K562 (cell line): ENCODE data around the gene ZSWIM4. TPM values are rescaled to one million over a fixed set of nuclear protein-coding genes. Genes with fewer than 3 reads are reported as not detected.

ENCODE experiments used
- ATAC-seq: fragments of 200-7000 bp; cut with Tn5 transposase; 3 replicates; pipeline ENCODE4 v1.9.1; 2020; ENCODE audit warnings: moderate library complexity
- BruUV-seq: library from RNA; stranded (reverse); fragments of 400-500 nt; replicated peaks from 2 replicates; lab custom pipeline; 2021; lab: Mats Ljungman, UMichigan
- CTCF ChIA-PET: fragments of 300-600 bp; formaldehyde crosslinking; extraction: SDS; loops from one replicate; lab custom pipeline; 2021; ENCODE audit warnings: low intra/inter-chr PET ratio; lab: Yijun Ruan, JAX
- POLR2A ChIA-PET: fragments of 300-600, 350-650 bp; sonication (Branson Sonifier 250); formaldehyde crosslinking; extraction: SDS; loops from one replicate; lab custom pipeline; 2021; ENCODE audit warnings: antibody characterized with exemption, inconsistent platforms; lab: Yijun Ruan, JAX
- DNase-seq, 4 experiments: peaks; one replicate each; pipeline versions ENCODE4 v3.0.0 to v3.0.0-alpha.2; 2011 to 2018; ENCODE audit warnings: low spot score in 3 of 4, mixed read lengths in 3 of 4; ENCODE audit errors: extremely low read depth in 1 of 4
- FAIRE-seq: peaks from 2 replicates; lab custom pipeline; 2011; peaks lifted over from hg19 to GRCh38; lab: Jason Lieb, UNC
- H2AFZ ChIP-seq: 2 replicates; pipeline ENCODE4 v1.6.0; 2011; ENCODE audit warnings: low read depth, low read length, control low read depth, inconsistent platforms
- H3K27ac ChIP-seq: fragments of 200-600 bp; 3 replicates; pipeline ENCODE4 v1.8.0; 2011; ENCODE audit warnings: low read depth, mild to moderate bottlenecking, control low read depth, inconsistent platforms, low read length, moderate library complexity, mixed read lengths; ENCODE audit errors: extremely low read depth
- H3K27me3 ChIP-seq, 2 experiments: fragments of 300-600 bp in 1 of 2; 2 replicates in 1 of 2; 3 replicates in 1 of 2; pipeline versions ENCODE4 v1.6.0 to v1.8.0; 2011; ENCODE audit warnings: inconsistent platforms in 2 of 2, low read length in 2 of 2, mild to moderate bottlenecking in 1 of 2, mixed read lengths in 1 of 2, moderate library complexity in 1 of 2; ENCODE audit not compliant: control insufficient read depth in 2 of 2, insufficient read depth in 2 of 2
- H3K36me3 ChIP-seq: fragments of 300-600 bp; 3 replicates; pipeline ENCODE4 v1.8.0; 2011; ENCODE audit warnings: mild to moderate bottlenecking, low read length, inconsistent platforms; ENCODE audit not compliant: control insufficient read depth, insufficient read depth
- H3K4me1 ChIP-seq, 2 experiments: fragments of 200-600 bp in 1 of 2; replicated peaks in 1 of 2; 2 replicates in 1 of 2; 3 replicates in 1 of 2; pipeline versions ENCODE4 v1.5.1 to v1.8.0; 2011; ENCODE audit warnings: inconsistent platforms in 2 of 2, low read length in 2 of 2, mild to moderate bottlenecking in 1 of 2, mixed read lengths in 1 of 2, moderate library complexity in 1 of 2; ENCODE audit not compliant: control insufficient read depth in 2 of 2, insufficient read depth in 2 of 2
- H3K4me2 ChIP-seq: 2 replicates; pipeline ENCODE4 v1.6.1; 2011; ENCODE audit warnings: low read length, control low read depth, inconsistent platforms, mixed read lengths; ENCODE audit not compliant: insufficient read depth
- H3K4me3 ChIP-seq: fragments of 200-600 bp; sonication (generic), shearing (Covaris generic); 2 replicates; pipeline ENCODE4 v1.5.1; 2016; ENCODE audit warnings: control low read depth, inconsistent platforms
- H3K79me2 ChIP-seq: fragments of 200-600 bp; 3 replicates; pipeline ENCODE4 v1.8.0; 2011; ENCODE audit warnings: low read length, inconsistent platforms; ENCODE audit not compliant: control insufficient read depth, insufficient read depth
- H3K9ac ChIP-seq, 2 experiments: 2 replicates each; pipeline versions ENCODE4 v1.6.0 to v1.6.1; 2011; ENCODE audit warnings: low read depth in 2 of 2, low read length in 2 of 2, control low read depth in 1 of 2, inconsistent platforms in 1 of 2, mild to moderate bottlenecking in 1 of 2, mixed read lengths in 1 of 2; ENCODE audit not compliant: insufficient read depth in 1 of 2
- H3K9me1 ChIP-seq: one replicate; pipeline ENCODE4 v1.6.0; 2011; ENCODE audit warnings: inconsistent platforms, mild to moderate bottlenecking, low read length, moderate library complexity; ENCODE audit not compliant: control insufficient read depth, insufficient read depth
- H3K9me3 ChIP-seq: replicated peaks from 2 replicates; pipeline ENCODE4 v1.5.1; 2011; ENCODE audit warnings: low read depth, low read length, inconsistent platforms; ENCODE audit not compliant: control insufficient read depth, insufficient read depth
- H4K20me1 ChIP-seq: replicated peaks from 2 replicates; pipeline ENCODE4 v1.6.1; 2011; ENCODE audit warnings: low read length, inconsistent platforms, mixed read lengths; ENCODE audit not compliant: control insufficient read depth, insufficient read depth
- DIDO1 ChIP-seq: fragments of 450-650 bp; IDR thresholded peaks from 2 replicates; pipeline ENCODE4 v1.6.1; 2016; ENCODE audit warnings: low read depth, missing biosample characterization, missing genetic modification characterization
- HNRNPH1 ChIP-seq: fragments of 200-400 bp; formaldehyde crosslinking; optimal IDR thresholded peaks from 2 replicates; pipeline ENCODE3; 2017; ENCODE audit warnings: low read depth, mild to moderate bottlenecking, low read length, moderate library complexity
- KHSRP ChIP-seq: fragments of 450-650 bp; IDR thresholded peaks from 2 replicates; pipeline ENCODE4 v1.6.1; 2017
- RUNX1 ChIP-seq: sonication (generic); IDR thresholded peaks from 2 replicates; pipeline ENCODE4 v1.6.1; 2016; ENCODE audit warnings: antibody characterized with exemption, low read depth
- TAL1 ChIP-seq: fragments of 450-650 bp; IDR thresholded peaks from 2 replicates; pipeline ENCODE4 v1.6.1; 2016; ENCODE audit warnings: mild to moderate bottlenecking
- TFAM ChIP-seq: fragments of 250-450 bp; sonication (Bioruptor Pico); conservative IDR thresholded peaks from 2 replicates; pipeline ENCODE4 v1.5.0; 2021; ENCODE audit warnings: mild to moderate bottlenecking, moderate library complexity
- ZBTB7A ChIP-seq: IDR thresholded peaks from 2 replicates; pipeline ENCODE4 v1.6.1; 2011; ENCODE audit warnings: low read depth, mild to moderate bottlenecking, low read length, moderate library complexity, borderline replicate concordance; ENCODE audit not compliant: control insufficient read depth
- ZKSCAN3 ChIP-seq: fragments of 250-450 bp; sonication (Bioruptor Pico); IDR thresholded peaks from 2 replicates; pipeline ENCODE4 v1.4.0; 2020
- WGBS: fragments of 100-300 bp; shearing (Covaris generic); methylation state at CpG from one replicate; pipeline ENCODE4 v1.1.6; 2016; ENCODE audit warnings: low coverage, mixed read lengths; ENCODE audit not compliant: insufficient coverage; ENCODE audit errors: missing lambda C conversion rate; 5-methylcytosine and 5-hydroxymethylcytosine counted together
- in situ Hi-C: fragments of 300-500 bp; cut with MboI; formaldehyde crosslinking; loops from 4 replicates; pipeline ENCODE4 v1.15.0; 2018; ENCODE audit warnings: inconsistent platforms, mixed read lengths
- intact Hi-C: fragments of 100-400 bp; cut with micrococcal nuclease; formaldehyde crosslinking; loops from 2 replicates; pipeline ENCODE4 v1.14.2; 2022
- polyA plus RNA-seq, 8 experiments: library from polyadenylated mRNA; depleted of rRNA in 4 of 8; stranded (reverse) in 5 of 8; unstranded in 3 of 8; fragments of >200 nt; fragmentation: Nextera tagmentation in 2 of 8; fragmentation: Illumina TruSeq in 1 of 8; extraction: Ambion mirVana in 2 of 8; extraction: Trizol in 1 of 8; gene quantifications; 2 replicates each; pipeline versions ENCODE4 v1.2.1 to v1.2.3, GENCODE V29; 2011 to 2014; ENCODE audit warnings: inconsistent platforms in 1 of 8, missing spikeins in 1 of 8
- total RNA-seq, 7 experiments: library from RNA; depleted of rRNA in 6 of 7; stranded (reverse); fragments of >200 nt in 6 of 7; fragmentation: Illumina TruSeq in 2 of 7; extraction: Trizol in 2 of 7; gene quantifications; 2 replicates each; pipeline versions ENCODE4 v1.2.1 to v1.2.3, GENCODE V29; 2011 to 2021; ENCODE audit warnings: low replicate concordance in 1 of 7
- TF ChIP-seq, protein P1 (sequence below): fragments of 450-650 bp; formaldehyde crosslinking; IDR thresholded peaks from 2 replicates; pipeline ENCODE4 v1.4.0; 2022; ENCODE audit warnings: missing genetic modification characterization
- TF ChIP-seq, protein P2 (sequence below): IDR thresholded peaks from 2 replicates; pipeline ENCODE4 v1.6.1; 2014; ENCODE audit warnings: antibody characterized with exemption
- TF ChIP-seq, protein P3 (sequence below), 2 experiments: IDR thresholded peaks; 2 replicates each; pipeline ENCODE4 v1.6.1; 2011; ENCODE audit warnings: borderline replicate concordance in 1 of 2, control low read depth in 1 of 2, low read depth in 1 of 2, low read length in 1 of 2, mild to moderate bottlenecking in 1 of 2, mixed read lengths in 1 of 2, moderate library complexity in 1 of 2; ENCODE audit not compliant: insufficient read depth in 1 of 2, insufficient read length in 1 of 2, poor library complexity in 1 of 2, severe bottlenecking in 1 of 2; ENCODE audit errors: extremely low read depth in 1 of 2
- TF ChIP-seq, protein P4 (sequence below): sonication (generic); formaldehyde crosslinking; IDR thresholded peaks from 2 replicates; pipeline ENCODE4 v1.8.0; 2022; ENCODE audit warnings: mild to moderate bottlenecking, missing genetic modification reagents
- TF ChIP-seq, protein P5 (sequence below): fragments of 250-450 bp; sonication (Bioruptor Pico); IDR thresholded peaks from 2 replicates; pipeline ENCODE4 v1.5.0; 2020; ENCODE audit warnings: mild to moderate bottlenecking

ZSWIM4 gene
- total and polyA plus RNA-seq, 9 of the 15 experiments (the other 6 are each of a cell fraction or from before 2014, with no cell fraction given): 0.25 to 3.7 (median 0.79) TPM; not detected in 2

DNA sequence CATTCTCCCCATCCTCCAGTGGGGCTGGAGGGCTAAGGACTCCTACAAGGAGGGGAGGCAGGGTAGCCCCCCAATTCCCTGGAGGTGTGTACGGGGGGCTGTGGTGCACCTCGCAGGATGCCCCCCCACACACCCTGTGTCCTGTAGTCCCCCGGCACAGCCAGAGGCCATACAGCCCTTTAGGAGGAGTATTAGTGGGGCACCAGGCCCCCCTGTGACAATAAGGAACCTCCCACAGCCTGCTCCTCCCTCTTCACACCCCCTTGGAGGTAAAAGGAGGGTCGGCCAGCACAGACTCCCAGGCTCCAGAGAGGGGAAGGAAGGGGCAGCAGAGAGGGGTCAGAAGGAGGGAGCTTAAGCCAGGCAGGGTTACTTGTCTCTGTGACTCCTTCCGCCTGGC, 81.6 kb downstream of the ZSWIM4 start, which contains the start of gene NANOS3 (continued):
- TF ChIP-seq, protein P1, sequence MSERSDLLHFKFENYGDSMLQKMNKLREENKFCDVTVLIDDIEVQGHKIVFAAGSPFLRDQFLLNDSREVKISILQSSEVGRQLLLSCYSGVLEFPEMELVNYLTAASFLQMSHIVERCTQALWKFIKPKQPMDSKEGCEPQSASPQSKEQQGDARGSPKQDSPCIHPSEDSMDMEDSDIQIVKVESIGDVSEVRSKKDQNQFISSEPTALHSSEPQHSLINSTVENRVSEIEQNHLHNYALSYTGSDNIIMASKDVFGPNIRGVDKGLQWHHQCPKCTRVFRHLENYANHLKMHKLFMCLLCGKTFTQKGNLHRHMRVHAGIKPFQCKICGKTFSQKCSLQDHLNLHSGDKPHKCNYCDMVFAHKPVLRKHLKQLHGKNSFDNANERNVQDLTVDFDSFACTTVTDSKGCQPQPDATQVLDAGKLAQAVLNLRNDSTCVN (CRISPR knock-in tag): no peak
- TF ChIP-seq, protein P2, sequence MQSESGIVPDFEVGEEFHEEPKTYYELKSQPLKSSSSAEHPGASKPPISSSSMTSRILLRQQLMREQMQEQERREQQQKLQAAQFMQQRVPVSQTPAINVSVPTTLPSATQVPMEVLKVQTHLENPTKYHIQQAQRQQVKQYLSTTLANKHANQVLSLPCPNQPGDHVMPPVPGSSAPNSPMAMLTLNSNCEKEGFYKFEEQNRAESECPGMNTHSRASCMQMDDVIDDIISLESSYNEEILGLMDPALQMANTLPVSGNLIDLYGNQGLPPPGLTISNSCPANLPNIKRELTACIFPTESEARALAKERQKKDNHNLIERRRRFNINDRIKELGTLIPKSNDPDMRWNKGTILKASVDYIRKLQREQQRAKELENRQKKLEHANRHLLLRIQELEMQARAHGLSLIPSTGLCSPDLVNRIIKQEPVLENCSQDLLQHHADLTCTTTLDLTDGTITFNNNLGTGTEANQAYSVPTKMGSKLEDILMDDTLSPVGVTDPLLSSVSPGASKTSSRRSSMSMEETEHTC: no peak
- TF ChIP-seq RUNX1 (no peak), ZBTB7A (no peak)
- TF ChIP-seq, protein P3, sequence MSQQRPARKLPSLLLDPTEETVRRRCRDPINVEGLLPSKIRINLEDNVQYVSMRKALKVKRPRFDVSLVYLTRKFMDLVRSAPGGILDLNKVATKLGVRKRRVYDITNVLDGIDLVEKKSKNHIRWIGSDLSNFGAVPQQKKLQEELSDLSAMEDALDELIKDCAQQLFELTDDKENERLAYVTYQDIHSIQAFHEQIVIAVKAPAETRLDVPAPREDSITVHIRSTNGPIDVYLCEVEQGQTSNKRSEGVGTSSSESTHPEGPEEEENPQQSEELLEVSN (IDR thresholded peaks at IDR 0.05; ENCODE audit: borderline replicate concordance in 1 of 2, extremely low read depth in 1 of 2, insufficient read depth in 1 of 2, insufficient read length in 1 of 2, low read depth in 1 of 2, low read length in 1 of 2, poor library complexity in 1 of 2, severe bottlenecking in 1 of 2): no peak

DNA sequence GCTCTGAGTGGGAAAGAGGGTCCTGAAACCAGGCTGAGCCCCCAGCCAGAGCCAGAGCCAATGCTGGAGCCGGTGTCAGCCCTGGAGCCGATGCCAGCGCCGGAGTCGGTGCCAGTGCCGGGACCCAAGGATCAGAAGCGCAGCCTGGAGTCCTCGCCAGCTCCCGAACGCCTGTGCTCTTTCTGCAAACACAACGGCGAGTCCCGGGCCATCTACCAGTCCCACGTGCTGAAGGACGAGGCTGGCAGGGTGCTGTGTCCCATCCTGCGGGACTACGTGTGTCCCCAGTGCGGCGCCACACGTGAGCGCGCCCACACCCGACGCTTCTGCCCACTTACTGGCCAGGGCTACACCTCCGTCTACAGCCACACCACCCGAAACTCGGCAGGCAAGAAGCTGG, 82.1 kb downstream of the ZSWIM4 start:
- Histone ChIP-seq H3K9ac (peak overlapping the region in 1 of 2 experiments; percentile 68; a peak in 2 of 4 replicates), H3K4me2 (no peak overlapping the region), H3K27me3 (no peaks in the 10 kb centered on the region; a peak in 1 of 5 replicates), H4K20me1 (no peaks in the 10 kb centered on the region), H3K36me3 (no peaks in the 10 kb centered on the region), H3K9me1 (no peaks in the 10 kb centered on the region), H3K4me1 (peaks cover 22 to 54% of the 10 kb centered on the region in 2 experiments), H2AFZ (peak overlapping the region; percentile 11; the same call in 1 of the 2 replicates), H3K79me2 (no peaks in the 10 kb centered on the region), H3K4me3 (no peak overlapping the region), H3K27ac (no peak overlapping the region), H3K9me3 (no peaks in the 10 kb centered on the region)
- intact Hi-C loops (no loop called here), in situ Hi-C loops (loop anchor here (5.0 to 10.0 kb wide), 2 partner anchors 470 to 607 kb away; no protein-coding TSS in a partner anchor)
- FAIRE-seq (no peak), DNase-seq (no peak), ATAC-seq (no peak)
- BruUV-seq: no TSS peak
- POLR2A ChIA-PET: interaction anchor here (0.6 to 0.9 kb wide), 2 partner anchors 75 to 145 kb away, joined by 3 to 4 read pairs; partner anchors contain the start of gene DCAF15
- CTCF ChIA-PET: no interaction called here
- WGBS: 53% methylated on average over 22 of the region's 27 CpGs
- TF ChIP-seq TAL1 (no peak), KHSRP (no peak), ZKSCAN3 (CRISPR knock-in tag) (no peak), TFAM (CRISPR knock-in tag) (no peak), DIDO1 (no peak), HNRNPH1 (no peak)
- TF ChIP-seq, protein P4, sequence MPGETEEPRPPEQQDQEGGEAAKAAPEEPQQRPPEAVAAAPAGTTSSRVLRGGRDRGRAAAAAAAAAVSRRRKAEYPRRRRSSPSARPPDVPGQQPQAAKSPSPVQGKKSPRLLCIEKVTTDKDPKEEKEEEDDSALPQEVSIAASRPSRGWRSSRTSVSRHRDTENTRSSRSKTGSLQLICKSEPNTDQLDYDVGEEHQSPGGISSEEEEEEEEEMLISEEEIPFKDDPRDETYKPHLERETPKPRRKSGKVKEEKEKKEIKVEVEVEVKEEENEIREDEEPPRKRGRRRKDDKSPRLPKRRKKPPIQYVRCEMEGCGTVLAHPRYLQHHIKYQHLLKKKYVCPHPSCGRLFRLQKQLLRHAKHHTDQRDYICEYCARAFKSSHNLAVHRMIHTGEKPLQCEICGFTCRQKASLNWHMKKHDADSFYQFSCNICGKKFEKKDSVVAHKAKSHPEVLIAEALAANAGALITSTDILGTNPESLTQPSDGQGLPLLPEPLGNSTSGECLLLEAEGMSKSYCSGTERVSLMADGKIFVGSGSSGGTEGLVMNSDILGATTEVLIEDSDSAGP: no peak
- TF ChIP-seq, protein P5, sequence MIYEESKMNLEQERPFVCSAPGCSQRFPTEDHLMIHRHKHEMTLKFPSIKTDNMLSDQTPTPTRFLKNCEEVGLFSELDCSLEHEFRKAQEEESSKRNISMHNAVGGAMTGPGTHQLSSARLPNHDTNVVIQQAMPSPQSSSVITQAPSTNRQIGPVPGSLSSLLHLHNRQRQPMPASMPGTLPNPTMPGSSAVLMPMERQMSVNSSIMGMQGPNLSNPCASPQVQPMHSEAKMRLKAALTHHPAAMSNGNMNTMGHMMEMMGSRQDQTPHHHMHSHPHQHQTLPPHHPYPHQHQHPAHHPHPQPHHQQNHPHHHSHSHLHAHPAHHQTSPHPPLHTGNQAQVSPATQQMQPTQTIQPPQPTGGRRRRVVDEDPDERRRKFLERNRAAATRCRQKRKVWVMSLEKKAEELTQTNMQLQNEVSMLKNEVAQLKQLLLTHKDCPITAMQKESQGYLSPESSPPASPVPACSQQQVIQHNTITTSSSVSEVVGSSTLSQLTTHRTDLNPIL (CRISPR knock-in tag): no peak
